Activated T-cell treated with anti-CD3 and anti-CD28 coated beads for 48 hours (primary cell): ENCODE results near the gene NT5C3A.

ENCODE experiments used
- DNase-seq: peaks from one replicate; pipeline ENCODE4 v3.0.0-alpha.2; 2020; ENCODE audit warnings: low read depth

The NT5C3A gene

GRCh38 chr7:33075818-33076518, 13.4 kb upstream of the NT5C3A start:
- no peak for DNase-seq

GRCh38 chr7:33073243-33073642, 10.7 kb upstream of the NT5C3A start:
- DNase-seq: no peak

GRCh38 chr7:33072471-33072870, 9.9 kb upstream of the NT5C3A start:
- DNase-seq: no peak

DNA sequence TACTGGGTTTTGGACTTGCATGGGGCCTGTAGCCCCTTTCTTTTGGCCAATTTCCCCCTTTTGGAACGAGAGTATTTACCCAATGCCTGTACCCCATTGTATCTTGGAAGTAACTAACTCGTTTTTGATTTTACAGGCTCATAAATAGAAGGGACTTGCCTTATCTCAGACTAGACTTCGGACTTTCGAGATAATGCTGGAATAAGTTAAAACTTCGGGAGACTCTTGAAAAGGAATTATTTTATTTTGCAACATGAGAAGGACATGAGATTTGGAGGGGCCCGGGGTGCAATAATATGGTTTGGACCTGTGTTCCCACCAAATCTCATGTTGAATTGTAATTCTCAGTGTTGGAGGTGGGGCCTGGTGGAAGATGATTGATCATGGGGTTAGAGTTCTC, 8.3 kb upstream of the NT5C3A start:
- DNase-seq: no peak

DNA sequence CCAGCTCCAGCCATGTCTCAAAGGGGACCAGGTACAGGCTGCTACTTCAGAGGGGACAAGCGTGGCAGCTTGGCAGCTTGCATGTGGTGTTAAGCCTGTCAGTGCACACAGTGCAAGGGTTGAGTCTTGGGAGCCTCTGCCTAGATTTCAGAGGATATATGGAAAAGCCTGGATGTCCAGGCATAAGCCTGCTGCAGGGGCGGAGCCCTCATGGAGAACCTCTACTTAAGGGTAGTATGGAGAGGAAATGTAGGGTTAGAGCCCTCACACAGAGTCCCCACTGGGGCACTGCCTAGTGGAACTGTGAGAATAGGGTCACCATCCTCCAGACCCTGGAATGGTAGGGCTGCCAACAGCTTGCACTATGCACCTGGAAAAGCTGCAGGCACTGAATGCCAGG, 7.7 kb upstream of the NT5C3A start:
- DNase-seq: no peak

GRCh38 chr7:33067921-33068320, 5.3 kb upstream of the NT5C3A start:
- DNase-seq: no peak

DNA sequence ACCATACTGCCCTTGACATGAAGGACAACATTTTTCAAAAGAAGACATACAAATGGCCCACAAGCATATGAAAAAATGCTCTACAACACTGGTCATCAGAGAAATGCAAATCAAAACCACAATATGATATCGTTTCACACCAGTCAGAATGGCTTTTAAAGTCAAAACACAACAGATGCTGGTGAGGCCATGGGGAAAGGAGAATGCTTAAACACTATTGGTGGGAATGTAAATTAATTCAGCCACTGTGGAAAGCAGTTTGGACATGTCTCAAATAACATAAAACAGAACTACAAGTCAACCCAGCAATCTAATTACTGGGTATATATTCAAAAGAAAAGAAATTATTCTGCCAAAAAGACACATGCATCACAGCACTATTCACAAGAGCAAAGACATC, 4.2 kb upstream of the NT5C3A start:
- DNase-seq: no peak

DNA sequence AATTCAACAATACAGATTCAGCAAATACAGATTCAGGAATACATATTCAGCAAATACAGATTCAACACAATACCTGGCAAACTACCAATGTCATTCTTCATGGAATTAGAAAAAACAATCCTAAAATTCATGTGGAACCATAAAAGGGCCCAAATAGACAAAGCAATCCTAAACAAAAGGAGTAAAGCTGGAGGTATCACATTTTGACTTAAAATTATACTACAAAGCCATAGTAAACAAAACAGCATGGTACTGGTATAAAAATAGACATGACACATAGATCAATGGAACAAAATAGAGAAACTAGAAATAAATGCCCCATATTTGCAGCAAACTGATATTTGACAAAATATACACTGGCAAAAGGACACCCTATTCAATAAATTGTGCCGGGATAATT, 3.4 kb upstream of the NT5C3A start:
- DNase-seq: no peak

DNA sequence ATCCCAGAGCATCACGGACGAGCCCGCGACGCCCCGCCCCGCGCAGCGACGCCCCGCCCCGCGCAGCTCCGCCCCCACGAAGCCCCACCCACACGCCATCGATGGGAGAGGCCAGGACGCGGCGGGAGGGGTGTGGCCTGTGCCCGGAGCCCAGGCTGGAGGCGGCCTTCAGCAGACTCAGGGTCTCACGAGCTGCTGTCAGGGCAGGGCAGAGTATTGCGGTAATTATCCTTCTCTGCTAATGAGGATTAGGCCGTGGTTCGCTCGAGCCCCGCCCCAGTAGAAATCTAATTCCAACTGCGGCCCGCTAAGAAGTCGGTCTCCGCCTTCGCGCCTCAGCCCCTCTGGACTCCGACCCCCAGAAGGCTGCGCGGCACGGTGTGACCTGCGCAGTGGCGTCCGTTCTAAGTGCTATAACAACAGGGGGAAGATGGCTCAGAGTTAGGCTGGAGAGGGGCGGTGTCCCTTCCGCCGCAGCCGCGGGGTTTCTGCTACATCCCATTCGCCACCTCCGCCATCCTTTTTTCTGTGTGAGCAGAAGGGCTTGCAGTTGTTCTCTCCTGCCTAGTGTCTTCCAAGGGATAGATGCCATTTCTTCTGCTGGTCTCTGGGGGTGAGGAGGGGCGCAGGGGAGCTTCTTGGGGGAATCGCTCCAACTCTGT, 337 bp upstream of the NT5C3A start:
- DNase-seq: peak; percentile 91

- DNase-seq: no peak
Measured at GRCh38 chr7:33061282-33061937, 1.2 kb downstream of the NT5C3A start.

DNA sequence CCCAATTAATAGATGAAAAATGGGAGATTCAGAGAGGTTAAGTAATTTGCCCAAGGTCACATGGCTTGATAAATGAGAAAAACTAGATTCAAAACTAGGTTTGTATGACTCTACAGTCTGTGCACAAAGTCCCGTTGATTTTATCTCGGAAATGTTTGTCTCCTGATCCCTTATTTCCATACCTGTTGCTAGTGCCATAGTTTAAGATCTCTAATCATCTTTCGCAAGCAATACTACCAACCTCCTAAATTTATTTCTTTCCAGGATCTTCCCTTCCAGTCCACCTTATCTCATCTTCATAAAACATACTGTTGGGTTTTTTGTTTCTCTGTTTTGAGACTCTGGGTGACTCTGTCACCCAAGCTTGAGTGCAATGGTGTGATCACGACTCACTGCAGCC, 2.9 kb downstream of the NT5C3A start:
- no peak for DNase-seq

DNA sequence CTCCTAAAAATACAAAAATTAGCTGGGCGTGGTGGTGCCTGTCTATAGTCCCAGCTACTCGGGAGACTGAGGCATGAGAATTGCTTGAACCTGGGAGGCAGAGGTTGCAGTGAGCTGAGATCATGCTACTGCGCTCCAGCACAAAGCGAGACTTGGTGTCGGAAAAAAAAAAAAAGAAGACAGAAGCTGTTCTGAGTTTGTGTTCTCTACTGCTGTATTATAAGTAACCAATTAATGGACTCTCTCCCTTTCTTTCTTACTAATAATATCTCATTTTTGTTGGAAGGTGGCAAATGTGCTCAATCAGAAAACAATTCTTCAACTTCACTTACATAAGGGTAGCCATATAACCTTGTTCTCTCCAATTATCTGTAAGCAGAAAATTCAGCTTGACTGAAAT, 7.4 kb downstream of the NT5C3A start:
- DNase-seq: no peak

GRCh38 chr7:33054261-33054964, 8.2 kb downstream of the NT5C3A start:
- DNase-seq: no peak

GRCh38 chr7:33053721-33054120, 8.9 kb downstream of the NT5C3A start:
- DNase-seq: no peak

GRCh38 chr7:33050535-33051318, 11.8 kb downstream of the NT5C3A start:
- no peak for DNase-seq

GRCh38 chr7:33048704-33049103, 13.9 kb downstream of the NT5C3A start:
- DNase-seq: no peak

DNA sequence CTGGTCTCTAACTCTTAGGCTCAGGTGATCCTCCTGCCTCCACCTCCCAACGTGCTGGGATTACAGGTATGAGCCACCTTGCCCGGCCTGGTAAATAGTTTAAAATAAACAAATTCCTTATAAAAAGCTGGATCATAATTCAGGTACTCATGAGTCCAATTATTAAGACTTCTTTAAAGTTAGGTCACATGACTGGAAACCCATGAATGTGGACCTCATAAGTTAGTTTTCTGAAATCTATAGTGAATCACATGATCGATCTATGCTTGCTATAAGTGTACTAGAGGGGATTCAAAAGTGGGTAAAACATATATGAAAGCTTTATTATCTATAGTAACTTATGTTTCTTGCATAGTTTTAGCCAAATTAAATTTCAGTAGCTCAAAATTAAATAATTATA, 14.3 kb downstream of the NT5C3A start:
- no peak for DNase-seq

- DNase-seq: no peak
Measured at GRCh38 chr7:33044986-33045385, 17.6 kb downstream of the NT5C3A start.

DNA sequence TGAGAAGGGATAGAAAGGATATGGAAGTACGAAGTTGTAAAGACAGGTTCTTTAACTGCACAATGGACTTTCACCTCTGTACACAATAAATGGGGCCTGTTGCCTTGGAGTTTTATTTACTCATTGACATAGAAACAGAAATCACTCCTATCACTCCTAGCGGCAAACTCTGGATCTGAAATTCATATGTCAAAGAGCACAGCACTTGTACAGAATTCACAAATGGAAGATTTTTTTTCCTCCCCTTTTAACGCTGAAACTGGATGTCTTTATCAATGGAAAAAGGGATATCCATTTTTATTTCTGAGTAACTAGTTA, 18.2 kb downstream of the NT5C3A start:
- no peak for DNase-seq

DNA sequence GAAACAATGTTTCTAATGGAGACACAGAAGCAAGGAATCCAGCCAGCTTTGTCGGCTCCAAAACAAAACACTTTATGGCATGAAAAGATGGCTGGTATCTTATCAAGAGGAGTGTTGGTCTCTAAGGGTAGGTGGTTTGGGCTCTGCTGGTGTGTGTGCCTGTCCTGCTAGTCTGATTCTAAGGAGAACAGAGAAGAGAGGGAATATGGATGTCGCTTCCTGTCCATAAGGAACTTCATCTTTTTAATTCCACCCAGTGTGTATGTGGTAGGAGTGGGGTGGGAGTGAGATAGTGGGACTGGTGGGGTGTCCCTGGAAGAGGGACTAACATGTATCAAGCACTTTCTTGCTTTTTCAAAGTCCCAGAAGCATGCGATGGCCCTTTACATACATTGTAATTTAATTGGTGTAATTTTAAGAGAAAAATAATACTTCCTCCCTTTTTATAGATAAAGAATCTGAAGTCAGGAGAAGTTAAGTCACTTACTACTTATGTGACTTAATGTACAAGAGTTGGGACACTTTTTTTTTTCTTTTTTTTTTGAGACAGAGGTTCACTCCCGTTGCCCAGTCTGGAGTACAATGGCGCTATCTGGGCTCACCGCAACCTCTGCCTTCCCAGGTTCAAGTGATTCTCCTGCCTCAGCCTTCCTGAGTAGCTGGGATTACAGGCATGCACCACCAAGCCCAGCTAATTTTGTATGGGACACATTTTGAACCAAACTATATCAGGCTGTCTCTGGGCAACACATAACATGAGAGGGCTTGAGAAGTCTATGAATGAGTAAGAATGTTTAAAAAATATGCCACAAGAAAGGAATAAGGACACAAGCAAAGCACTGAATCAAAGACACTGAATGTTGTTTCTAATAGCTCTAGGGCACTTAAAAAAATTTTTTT, 18.8 kb downstream of the NT5C3A start:
- DNase-seq: no peak
